ENCODE results near the gene PIAS1. TPM values are rescaled to one million over a fixed set of nuclear protein-coding genes. Genes with fewer than 3 reads are reported as not detected.

Gene PIAS1
- total RNA-seq, 4 donors from 2014 or later: 26.2 to 68.4 (median 53.1) TPM

DNA sequence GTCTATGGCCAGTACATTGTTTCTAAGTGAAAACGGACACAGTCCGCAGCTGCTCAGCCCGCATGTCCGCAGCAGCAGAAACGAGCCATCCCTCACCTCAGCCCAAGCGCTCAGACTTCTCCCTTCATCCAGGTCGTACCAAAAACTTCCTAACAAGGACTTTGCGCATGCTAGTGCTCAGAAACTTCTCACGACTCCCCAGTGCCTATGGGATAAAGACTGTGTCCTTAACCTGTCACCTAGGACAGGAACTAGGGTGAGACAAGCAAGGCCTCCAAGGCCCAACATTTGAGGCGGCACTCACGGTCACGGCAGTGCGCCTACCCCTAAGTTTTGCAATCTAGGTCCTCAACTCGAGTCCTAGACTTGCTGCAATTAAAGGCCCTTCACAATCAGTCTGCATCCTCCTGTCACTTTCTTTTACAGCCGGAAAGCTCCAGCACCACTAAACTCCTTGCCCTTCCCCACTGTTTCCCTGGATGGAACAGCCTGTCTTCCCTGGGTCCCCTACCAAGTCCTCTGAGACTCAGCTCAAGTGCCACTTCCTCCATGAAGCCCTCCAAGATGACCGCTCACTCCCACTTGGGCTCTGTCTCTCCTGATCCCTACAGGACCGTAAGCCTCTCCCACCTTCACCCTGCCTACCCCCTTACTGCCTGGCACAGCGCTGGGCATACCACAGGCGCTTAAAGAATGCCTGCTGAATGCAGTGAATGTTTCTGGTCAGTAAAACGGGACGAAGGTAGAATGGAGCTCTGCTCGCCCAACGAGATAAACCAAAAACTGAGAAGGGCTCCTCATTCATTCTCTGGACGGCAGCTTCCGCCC, 174.2 kb downstream of the PIAS1 start:
- Histone ChIP-seq H3K4me1 (peaks cover 19 to 29% (median 25%) of the 10 kb centered on the region in 4 donors), H3K4me3 (peak overlapping the region; percentile 83 to 93 (median 90)), H3K9me3 (no peaks in the 10 kb centered on the region), H3K36me3 (no peaks in the 10 kb centered on the region), H3K27me3 (no peaks in the 10 kb centered on the region), H3K27ac (replicated peaks in 1 of 4) (peak overlapping the region; percentile 82 to 91 (median 88))
- WGBS: 46% methylated on average over 25 of the region's 25 CpGs
- intact Hi-C loops (cut with DNase I): no loop called here
- peak; percentile 47 for DNase-seq (ENCODE audit: extremely low spot score)
- TF ChIP-seq POLR2AphosphoS5 (IDR thresholded peaks at IDR 0.05) (no peak), POLR2A (IDR thresholded peaks at IDR 0.05; ENCODE audit: low read depth) (no peak)

DNA sequence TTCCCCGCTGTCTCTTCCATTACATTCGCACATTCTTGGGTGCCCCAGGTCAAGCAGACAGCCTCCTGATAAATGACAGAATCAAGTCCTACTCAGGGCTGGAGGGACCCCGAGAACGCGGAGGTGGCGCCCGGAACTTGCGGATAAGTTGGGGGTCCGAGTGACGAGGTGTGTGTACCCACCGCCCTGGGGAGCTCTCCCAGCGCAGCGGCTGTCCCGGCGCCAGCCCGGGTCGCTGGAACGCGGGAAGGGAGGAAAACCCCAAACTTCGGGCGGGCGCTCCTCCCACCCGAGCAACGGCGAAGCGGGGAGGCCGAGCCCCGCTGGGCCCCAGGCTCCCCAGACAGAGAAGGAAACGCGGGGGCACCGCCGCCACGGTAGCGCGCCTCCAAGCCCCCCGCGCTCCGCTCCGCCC, 174.9 kb downstream of the PIAS1 start:
- Histone ChIP-seq H3K27me3 (no peaks in the 10 kb centered on the region), H3K27ac (replicated peaks in 1 of 4) (peak overlapping the region; percentile 82 to 91 (median 88)), H3K4me1 (peaks cover 19 to 29% (median 25%) of the 10 kb centered on the region in 4 donors), H3K36me3 (no peaks in the 10 kb centered on the region), H3K4me3 (peak overlapping the region; percentile 83 to 93 (median 90)), H3K9me3 (no peaks in the 10 kb centered on the region)
- DNase-seq (ENCODE audit: extremely low spot score): no peak
- WGBS: 8% methylated on average over 2 of the region's 39 CpGs
- TF ChIP-seq EP300 (IDR thresholded peaks at IDR 0.05) (no peak), POLR2AphosphoS5 (IDR thresholded peaks at IDR 0.05) (no peak), POLR2A (IDR thresholded peaks at IDR 0.05; ENCODE audit: low read depth) (no peak)
- TF ChIP-seq, protein P1, sequence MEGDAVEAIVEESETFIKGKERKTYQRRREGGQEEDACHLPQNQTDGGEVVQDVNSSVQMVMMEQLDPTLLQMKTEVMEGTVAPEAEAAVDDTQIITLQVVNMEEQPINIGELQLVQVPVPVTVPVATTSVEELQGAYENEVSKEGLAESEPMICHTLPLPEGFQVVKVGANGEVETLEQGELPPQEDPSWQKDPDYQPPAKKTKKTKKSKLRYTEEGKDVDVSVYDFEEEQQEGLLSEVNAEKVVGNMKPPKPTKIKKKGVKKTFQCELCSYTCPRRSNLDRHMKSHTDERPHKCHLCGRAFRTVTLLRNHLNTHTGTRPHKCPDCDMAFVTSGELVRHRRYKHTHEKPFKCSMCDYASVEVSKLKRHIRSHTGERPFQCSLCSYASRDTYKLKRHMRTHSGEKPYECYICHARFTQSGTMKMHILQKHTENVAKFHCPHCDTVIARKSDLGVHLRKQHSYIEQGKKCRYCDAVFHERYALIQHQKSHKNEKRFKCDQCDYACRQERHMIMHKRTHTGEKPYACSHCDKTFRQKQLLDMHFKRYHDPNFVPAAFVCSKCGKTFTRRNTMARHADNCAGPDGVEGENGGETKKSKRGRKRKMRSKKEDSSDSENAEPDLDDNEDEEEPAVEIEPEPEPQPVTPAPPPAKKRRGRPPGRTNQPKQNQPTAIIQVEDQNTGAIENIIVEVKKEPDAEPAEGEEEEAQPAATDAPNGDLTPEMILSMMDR (IDR thresholded peaks at IDR 0.05): no peak
- intact Hi-C loops (cut with DNase I): no loop called here

- WGBS: 0% methylated on average over 7 of the region's 82 CpGs
Measured at GRCh38 chr15:68229386-68230156, 175.5 kb downstream of the PIAS1 start, which contains the start of gene CLN6. TSS of gene CLN6 (minus strand) at chr15:68229728. CDS start at chr15:68229584, 144 bp downstream.

DNA sequence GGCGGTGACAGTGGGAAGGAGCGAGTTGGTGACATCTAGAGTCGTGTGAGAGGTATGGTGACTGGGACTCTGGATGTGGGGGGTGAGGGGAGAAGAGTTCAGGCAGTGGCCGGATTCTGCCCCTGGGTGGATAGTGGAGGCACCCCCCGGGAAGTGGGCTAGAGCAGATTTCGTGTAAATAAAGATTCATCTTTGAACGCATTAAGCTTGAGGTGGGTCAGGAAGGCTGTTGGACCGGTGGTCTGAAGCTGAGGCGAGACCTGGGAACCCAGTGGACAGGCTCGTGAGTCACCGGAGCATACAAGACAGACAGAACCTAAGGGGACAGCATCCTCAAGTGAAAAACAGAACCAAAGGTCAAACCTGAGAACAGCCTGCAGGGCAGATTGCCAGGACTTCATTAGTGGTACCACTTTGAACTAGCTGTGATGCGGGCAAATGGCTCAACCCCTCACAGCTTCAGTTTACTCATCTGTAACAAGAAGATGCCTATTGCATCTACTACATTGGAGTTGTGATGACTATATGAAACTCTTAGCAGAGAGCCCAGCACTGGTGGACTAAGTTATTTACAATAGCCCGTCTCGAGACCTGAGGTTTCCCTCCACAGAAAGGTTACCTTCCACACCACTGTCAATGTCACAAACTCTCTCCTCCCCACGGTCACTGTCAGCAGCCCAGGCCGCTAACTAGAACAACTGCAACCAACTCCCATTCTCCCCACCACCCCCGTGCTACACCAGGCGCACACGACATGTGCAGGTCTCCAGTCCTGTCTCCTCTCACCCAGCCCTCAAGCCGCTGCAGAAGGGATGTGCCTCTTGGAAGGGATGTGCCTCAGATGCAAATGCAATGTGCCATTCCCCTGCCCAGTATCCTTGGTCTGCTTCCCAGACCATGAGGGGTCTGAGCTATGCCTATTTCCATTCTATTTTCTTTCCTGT, 176.3 kb downstream of the PIAS1 start:
- DNase-seq (ENCODE audit: extremely low spot score): peak; percentile 88
- intact Hi-C loops (cut with DNase I): no loop called here
- Histone ChIP-seq H3K36me3 (no peaks in the 10 kb centered on the region), H3K9me3 (no peaks in the 10 kb centered on the region), H3K27ac (replicated peaks in 1 of 4) (peak overlapping the region; percentile 82 to 91 (median 88)), H3K4me3 (peak overlapping the region; percentile 83 to 93 (median 90)), H3K4me1 (peaks cover 19 to 29% (median 25%) of the 10 kb centered on the region in 4 donors), H3K27me3 (no peaks in the 10 kb centered on the region)
- WGBS: 57% methylated on average over 19 of the region's 20 CpGs
- TF ChIP-seq EP300 (IDR thresholded peaks at IDR 0.05): no peak
- no peak for TF ChIP-seq POLR2AphosphoS5 (IDR thresholded peaks at IDR 0.05)
- TF ChIP-seq POLR2A (IDR thresholded peaks at IDR 0.05; ENCODE audit: low read depth): no peak
- TF ChIP-seq, protein P1 (IDR thresholded peaks at IDR 0.05): no peak

More at GRCh38 chr15:68229386-68230156, 175.5 kb downstream of the PIAS1 start, which contains the start of gene CLN6:
- Histone ChIP-seq H3K27ac (replicated peaks in 1 of 4) (peak within 1 kb of the TSS; percentile 82 to 91 (median 88)), H3K27me3 (no peaks in the 10 kb centered on the region), H3K36me3 (no peaks in the 10 kb centered on the region), H3K4me3 (peak within 1 kb of the TSS; percentile 83 to 93 (median 90)), H3K9me3 (no peaks in the 10 kb centered on the region), H3K4me1 (peaks cover 19 to 29% (median 25%) of the 10 kb centered on the region in 4 donors)
- TF ChIP-seq POLR2A (IDR thresholded peaks at IDR 0.05; ENCODE audit: low read depth) (no peak), POLR2AphosphoS5 (IDR thresholded peaks at IDR 0.05) (peak; percentile 43 to 48)
- intact Hi-C loops (cut with DNase I): no loop called here
- DNase-seq (ENCODE audit: extremely low spot score): peak; percentile 94
